ENCODE results near the gene RALGPS1.
A peak's percentile ranks its signal among the peaks of the same experiment; 100 is the strongest.

Gene RALGPS1

DNA sequence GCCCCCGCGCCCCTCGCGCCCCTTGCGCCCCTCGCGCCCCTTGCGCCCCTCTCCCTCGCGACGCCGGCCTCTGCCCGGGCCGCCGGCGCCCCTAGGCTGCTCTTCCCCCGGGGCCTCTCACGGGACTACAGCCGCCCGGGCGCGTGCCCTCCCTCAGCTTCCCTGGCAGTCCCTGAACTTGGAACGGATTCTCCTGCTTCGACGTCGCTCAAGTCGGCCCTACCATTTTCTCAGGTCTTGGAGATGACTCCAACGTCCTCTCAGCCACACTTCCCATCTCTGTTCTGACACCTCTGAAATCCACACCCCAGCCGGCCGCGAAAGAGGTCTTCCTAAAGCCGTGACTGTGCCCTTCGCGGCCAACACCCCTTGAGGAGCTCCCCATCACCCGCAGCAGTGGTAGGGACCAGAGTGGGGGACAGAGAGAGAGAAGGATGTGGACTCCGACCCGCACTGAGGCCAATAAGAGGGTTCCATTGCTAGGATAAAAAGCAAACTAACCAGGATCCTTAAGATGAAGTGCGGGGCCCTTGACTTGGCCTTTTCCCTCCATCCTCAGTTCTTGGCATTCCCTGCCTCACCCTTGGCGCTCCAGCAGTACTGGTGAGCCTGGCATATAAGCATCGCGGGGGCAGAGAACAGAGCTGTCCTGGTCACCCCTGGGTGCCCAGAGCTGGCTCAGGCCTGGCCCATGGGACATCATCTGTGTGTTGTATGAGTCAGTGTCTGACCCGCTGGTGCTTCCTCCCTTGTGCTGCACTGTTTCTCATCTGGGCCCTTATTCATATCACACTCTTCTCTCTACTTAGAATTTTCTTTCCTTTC lies 311.4 kb downstream of the RALGPS1 start:
- TF ChIP-seq, protein P1, sequence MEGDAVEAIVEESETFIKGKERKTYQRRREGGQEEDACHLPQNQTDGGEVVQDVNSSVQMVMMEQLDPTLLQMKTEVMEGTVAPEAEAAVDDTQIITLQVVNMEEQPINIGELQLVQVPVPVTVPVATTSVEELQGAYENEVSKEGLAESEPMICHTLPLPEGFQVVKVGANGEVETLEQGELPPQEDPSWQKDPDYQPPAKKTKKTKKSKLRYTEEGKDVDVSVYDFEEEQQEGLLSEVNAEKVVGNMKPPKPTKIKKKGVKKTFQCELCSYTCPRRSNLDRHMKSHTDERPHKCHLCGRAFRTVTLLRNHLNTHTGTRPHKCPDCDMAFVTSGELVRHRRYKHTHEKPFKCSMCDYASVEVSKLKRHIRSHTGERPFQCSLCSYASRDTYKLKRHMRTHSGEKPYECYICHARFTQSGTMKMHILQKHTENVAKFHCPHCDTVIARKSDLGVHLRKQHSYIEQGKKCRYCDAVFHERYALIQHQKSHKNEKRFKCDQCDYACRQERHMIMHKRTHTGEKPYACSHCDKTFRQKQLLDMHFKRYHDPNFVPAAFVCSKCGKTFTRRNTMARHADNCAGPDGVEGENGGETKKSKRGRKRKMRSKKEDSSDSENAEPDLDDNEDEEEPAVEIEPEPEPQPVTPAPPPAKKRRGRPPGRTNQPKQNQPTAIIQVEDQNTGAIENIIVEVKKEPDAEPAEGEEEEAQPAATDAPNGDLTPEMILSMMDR (IDR thresholded peaks at IDR 0.05; ENCODE audit: borderline replicate concordance, insufficient read depth, low read depth, low read length): no peak
- H3K4me3 ChIP-seq (ENCODE audit: low read depth, low read length): peak overlapping the region; percentile 73

DNA sequence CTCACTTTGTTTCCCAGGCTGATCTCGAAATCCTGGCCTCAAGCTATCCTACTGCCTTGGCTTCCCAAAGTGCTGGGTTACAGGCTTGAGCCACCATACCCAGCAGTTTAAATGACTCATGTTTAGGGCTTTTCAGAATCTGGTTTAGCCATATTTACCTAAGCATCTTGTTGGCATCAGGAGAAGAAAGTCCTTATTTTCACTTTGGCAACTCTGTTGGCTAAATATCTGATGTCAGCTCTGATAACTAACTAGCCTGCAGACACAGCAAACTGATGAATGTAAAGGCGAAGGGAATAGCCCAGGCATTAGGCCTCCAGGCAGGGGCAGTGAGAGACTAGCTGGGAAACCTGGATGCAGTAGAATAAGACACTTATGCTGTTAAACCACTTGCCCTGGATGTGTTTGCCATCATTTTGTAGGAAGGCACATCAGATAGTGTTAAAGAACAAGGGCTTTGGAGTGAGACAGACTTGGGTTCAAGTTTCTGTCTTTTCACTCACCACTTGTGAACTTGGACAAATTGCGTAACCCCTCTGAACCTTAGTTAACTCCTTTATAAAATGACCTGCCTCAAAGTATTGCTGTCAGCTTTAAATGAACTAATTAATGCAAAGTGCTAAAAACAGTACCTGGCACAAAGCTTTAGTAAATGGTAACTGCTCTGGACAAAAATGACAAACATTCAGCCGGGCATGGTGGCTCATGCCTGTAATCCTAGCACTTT lies 315.3 kb downstream of the RALGPS1 start:
- TF ChIP-seq, protein P1 (IDR thresholded peaks at IDR 0.05; ENCODE audit: borderline replicate concordance, insufficient read depth, low read depth, low read length): no peak

DNA sequence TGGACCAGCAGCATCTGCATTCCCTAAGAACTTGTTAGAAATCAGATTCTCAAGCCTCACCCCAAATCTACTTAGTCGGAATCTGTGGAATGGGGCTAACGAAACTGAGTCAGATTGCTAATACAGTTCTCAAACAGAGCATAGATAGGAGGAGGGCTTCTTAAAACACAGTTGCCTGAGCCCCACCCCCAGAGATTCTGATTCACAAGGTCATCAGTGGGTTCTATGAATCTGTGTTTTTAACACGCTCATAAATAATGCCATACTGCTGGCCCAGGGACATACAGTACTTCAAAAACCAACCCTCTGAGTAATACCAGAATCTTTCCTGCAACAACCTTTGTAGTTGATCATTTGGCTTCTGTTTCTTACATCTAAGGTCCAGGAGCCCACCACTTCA lies 317.1 kb downstream of the RALGPS1 start:
- H3K4me3 ChIP-seq (ENCODE audit: low read depth, low read length): no peak overlapping the region
- TF ChIP-seq, protein P1 (IDR thresholded peaks at IDR 0.05; ENCODE audit: borderline replicate concordance, insufficient read depth, low read depth, low read length): no peak

More for the DNA sequence above, 315.3 kb downstream of the RALGPS1 start:
- H3K4me3 ChIP-seq (ENCODE audit: low read depth, low read length): no peak overlapping the region

DNA sequence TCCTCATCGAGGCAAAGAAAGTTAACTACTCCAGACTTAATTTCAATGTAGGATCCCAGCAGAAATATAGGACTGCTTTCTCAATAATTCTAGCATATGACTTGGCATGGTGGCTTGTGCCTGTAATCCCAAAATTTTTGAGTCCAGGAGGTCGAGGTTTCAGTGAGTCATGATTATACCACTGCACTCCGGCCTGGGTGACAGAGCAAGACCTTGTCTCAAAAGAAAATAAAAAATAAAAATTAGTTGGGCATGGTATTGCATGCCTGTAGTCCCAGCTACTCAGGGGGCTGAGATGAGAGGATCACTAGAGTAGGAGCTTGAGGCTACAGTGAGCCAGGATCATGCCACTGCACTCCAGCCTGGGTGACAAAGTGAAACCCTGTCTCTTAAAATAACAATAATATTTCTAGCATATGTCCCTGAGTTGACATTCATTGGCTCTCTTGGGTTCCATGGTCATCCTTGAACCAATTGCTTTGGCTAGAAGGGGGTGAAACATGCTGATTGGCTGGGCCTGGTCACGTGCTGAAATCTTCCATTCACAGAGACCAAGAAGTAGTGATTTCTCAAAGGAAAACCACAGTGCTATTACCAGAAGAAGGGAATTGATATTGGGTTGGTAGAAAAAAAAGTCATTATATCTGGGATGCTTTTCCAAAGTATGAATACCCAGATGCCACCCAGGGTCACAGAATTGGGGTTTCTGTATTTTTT lies 318.4 kb downstream of the RALGPS1 start:
- TF ChIP-seq, protein P1 (IDR thresholded peaks at IDR 0.05; ENCODE audit: borderline replicate concordance, insufficient read depth, low read depth, low read length): no peak
- no peak overlapping the region for H3K4me3 ChIP-seq (ENCODE audit: low read depth, low read length)

DNA sequence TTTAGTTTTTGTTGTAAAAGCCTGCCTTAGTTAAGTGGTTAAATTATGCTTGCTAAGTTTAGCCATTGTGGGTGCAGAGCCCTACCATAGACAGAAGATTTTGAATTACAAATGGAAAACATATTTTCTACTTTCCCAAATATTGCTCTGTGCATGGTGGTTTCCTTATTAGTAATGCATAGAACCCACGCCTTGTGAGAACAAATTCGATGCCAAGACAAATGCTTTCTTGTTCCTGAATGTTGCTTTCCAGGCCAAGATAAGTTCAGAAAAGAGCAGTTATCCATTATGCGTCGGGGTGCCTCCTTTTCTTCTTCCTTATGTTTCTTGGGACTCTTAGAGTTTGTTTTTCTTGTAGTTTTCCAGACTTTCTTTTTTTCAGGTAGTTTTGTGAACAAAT lies 319.0 kb downstream of the RALGPS1 start:
- no peak overlapping the region for H3K4me3 ChIP-seq (ENCODE audit: low read depth, low read length)
- TF ChIP-seq, protein P1 (IDR thresholded peaks at IDR 0.05; ENCODE audit: borderline replicate concordance, insufficient read depth, low read depth, low read length): no peak

DNA sequence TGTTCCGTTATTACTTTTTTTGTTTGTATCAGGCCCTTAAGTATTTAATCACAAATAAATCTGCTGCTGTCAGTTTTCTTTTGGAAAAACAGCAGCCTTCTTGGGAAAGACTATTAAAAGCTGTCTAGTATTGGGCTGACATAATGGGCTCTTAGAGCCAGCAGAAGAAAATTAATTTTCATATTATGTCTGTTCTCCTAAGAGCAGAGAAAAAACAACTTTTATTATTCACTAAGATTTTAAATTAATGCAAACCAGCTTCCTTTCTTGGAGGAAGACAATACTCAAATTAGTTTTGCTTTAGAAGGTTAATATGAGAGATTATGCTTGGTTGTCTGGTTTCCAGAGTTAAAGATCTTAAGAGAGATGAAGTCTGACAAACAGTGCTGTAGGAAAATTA lies 319.4 kb downstream of the RALGPS1 start:
- TF ChIP-seq, protein P1 (IDR thresholded peaks at IDR 0.05; ENCODE audit: borderline replicate concordance, insufficient read depth, low read depth, low read length): no peak
- H3K4me3 ChIP-seq (ENCODE audit: low read depth, low read length): no peak overlapping the region

Measured in GM12875 (cell line).